Keratinocyte (primary cell): ENCODE results near the gene ATP11B.

Experiments used
- CTCF ChIP-seq, 3 experiments: IDR thresholded peaks in 1 of 3; conservative IDR thresholded peaks in 1 of 3; optimal IDR thresholded peaks in 1 of 3; 2 replicates in 2 of 3; 3 replicates in 1 of 3; pipeline versions ENCODE3 to v1.5.1; 2011; ENCODE audit warnings: low read length in 3 of 3, mild to moderate bottlenecking in 3 of 3, moderate library complexity in 2 of 3, control low read depth in 1 of 3, inconsistent platforms in 1 of 3; ENCODE audit not compliant: insufficient read depth in 2 of 3; ENCODE audit errors: extremely low read depth in 1 of 3
- EZH2 ChIP-seq: IDR thresholded peaks from one replicate; pipeline ENCODE4 v1.6.1; 2012; ENCODE audit warnings: inconsistent platforms, mild to moderate bottlenecking, low read length, moderate library complexity

- TF ChIP-seq EZH2: no peak
- no peak for TF ChIP-seq CTCF (optimal IDR thresholded peaks at IDR 0.05 in 1 of 3, IDR thresholded peaks at IDR 0.05 in 1 of 3, conservative IDR thresholded peaks at IDR 0.05 in 1 of 3; ENCODE audit: extremely low read depth in 1 of 3, insufficient read depth in 2 of 3, low read length in 3 of 3)
Observed at GRCh38 chr3:182905623-182906022, 112.3 kb downstream of the ATP11B start.
